HG03045 (cell line): ENCODE measurements around the gene TCF4.

Experiments
- ATAC-seq: cut with Tn5 transposase; IDR thresholded peaks from one replicate; pipeline ENCODE4 v1.9.1; 2021; ENCODE audit warnings: mild to moderate bottlenecking, moderate library complexity; ENCODE audit not compliant: unreplicated experiment

TCF4 gene

DNA sequence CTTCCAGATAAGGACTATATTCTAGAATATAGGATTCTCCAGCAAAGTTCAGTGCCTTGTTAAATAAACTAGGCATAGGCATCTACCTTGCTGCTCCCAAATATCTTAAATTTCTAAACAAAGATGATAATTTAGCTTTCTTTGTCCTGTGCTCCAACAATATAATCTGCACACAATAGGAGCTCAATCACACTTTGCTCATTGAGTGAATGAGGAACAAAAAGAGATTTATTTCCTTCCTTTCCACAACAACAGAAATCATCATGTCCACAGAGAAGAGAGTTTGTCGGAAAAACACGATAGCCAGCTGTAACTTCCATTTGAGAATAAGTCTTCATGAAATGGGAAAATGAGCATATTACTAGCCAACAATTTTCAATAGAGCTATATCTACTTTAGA lies 256.7 kb downstream of the TCF4 start:
- no peak for ATAC-seq

DNA sequence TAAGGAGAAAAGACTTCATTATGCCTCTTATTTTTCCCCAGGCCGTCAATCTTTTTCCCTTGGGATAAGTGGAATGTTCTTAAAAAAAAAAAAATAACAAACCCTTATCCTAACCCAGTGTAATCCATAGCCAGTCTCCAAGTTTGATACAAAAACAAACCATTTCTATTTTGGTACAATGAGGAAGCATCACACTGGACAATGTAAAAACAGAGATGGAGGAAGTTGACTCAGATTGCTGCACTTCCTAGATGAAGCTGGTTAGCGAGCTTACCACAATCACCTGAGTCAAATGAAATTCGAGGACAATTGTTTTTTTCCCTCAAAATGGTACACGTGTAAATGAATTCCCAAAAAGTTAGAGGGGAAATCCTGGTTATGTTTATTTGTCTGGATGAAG lies 259.7 kb downstream of the TCF4 start:
- ATAC-seq, result no peak

DNA sequence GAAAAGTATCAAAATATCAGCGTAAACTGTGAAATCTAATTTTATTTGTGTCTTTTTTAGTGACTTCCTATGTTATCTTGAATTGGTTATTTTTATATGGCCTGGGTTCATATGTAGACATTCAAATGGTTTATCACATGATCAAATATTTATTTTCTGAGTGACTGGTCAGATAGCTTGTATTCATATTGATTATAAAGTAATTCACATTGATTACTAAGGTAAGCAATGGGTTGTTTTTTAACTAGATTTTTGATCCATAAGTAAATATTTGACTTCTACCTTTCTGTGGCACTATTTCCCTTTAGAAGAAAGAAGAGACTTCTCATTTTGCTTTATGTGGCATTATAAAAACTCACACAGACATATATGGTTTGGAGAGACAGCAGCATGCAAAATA lies 260.5 kb downstream of the TCF4 start:
- no peak for ATAC-seq

DNA sequence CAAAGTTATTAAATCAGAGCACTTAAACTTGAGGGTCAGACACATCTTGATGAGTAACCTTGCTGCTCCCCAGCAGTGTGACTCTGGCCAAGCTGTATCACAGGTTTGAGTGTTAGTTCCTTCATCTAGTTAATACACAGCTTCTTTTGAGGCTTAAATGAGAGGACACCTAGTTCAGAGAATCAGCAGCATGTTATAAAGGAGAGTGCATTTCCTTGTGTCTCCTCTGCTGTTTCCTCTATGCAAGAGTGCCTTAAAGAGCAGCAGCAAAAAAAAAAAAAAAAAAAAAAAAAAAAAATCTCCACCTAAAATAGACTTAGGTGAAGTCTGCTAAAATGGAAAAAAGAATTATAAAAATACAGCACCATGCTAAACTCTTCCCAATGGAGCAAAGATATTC lies 261.9 kb downstream of the TCF4 start:
- no peak for ATAC-seq

DNA sequence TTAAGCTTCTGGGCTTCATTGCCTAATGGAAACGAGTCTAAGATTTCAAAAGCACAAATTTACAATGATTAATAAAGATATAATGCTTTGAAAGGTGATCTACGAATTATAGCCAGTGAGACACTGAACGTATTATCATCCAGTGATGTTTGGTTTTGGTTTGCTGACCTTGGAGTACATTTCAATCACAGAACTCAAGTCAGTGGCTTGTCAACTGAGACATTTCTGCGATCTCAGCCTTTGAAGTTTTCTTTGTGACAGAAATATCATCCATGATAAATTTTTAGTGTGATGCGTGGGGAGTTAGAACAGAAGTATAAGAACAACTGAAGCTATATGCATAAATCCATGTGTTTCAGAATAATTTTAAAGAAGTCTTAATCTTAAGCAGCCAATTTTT lies 263.8 kb downstream of the TCF4 start:
- no peak for ATAC-seq

DNA sequence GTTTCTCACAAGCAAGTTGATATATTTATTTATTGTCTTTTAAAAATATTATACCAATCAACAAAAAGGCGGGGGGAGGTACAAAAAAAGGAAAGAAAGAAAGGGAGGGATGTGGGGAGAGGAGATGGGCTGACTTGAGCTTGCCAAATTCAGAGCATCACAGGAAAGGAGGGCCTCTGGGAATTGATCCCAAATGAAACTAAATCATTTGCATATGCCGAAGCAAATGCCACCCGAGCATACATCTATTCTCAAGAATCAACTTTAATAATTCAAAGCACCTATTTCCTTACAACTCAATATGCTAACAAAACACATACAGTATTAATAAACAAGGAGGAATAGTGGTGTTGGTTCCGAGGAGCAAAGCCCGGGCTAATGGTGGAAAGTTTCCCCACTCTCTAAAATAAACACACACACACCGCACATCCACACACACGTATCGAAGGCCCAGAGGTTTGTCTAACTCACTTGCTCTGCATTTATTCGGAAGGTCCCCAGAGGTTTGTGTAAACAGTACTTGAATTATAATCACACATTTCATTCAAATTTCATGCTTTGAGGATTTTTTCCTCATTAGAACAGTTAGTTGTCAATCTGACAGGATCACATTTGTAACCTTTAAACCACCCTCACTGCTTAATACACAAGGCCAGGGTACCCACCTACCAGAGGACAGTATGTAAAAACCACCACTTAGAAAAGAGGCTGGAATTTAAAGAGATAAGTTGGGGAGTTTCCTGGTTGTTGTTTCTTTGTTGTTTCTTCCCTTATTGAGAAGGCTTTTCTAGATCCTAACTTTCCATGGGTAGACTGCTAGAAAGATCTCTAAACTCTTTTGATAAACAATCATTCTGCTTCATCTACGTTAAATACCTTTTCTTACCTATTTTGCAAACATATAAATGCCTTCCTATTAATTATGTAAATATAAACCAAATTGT lies 264.7 kb downstream of the TCF4 start:
- no peak for ATAC-seq

DNA sequence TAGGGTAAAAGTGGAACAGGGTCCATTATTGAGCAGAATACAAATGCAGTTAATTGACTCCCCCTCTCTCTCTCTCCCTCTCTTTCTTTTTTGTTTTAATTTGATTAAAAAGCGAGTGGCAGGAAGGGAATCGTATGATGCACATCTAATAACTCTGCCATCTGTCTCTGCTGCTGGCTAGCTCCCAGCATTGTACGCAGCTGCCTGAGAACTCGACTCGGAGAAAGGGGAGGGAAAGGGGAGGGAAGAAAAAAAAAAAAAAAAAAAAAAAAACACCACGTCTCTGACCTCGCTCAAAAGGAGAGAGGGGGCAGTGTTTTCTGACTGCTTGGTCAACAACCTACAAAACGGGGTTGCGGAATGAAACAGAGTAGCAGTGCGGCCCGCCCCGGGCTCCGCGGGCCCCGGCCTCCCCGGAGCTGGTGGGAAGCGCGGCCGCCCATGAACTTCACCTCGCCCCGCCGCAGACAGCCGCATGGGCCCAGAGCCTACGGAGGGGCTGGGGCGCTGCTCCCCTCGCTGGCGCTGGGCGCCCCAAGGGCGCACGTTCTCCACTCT lies 265.7 kb downstream of the TCF4 start:
- ATAC-seq, result peak; percentile 73

DNA sequence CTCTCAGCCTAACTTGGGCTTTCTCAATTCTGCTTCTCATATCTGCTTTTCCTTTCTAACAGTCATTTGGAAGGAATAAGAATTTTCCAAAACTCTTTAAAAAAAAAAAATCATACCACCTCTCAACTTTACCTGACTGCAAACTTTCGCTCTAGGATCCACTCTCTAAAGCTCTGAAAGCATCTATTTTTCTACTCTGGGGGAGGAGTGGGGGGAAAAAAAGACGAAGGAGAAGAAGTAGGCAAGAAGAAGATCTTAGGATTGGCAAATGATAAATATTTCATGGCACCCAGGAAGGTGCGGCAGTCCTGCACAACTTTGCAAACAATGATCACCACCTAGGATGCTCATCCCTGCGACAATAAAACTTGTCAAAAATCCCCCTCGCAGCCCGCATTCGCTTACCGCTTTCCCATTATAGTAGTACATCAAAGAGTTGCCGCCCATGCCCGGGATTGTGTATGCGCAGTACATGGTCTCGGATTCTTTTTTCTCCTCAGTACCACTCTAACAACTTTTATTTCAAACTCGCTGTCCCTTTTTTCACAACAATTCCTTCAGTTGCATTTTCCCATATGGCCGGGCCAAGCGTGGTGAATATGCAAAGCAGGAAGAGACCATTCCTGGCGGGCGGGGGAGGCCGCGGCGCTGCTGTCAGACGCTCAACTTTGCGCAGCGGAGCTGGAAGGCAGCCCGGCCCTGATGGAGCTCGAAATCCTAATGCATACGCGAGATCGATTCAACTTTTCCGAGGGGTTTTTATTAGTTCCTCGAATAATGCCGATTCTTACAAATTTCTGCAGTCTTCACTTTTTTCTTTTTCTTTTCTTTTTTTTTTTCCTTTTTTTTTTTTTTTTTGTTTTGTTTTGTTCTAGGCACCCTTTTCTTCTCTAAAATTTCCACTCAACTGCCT lies 266.5 kb downstream of the TCF4 start:
- ATAC-seq, result peak; percentile 61

DNA sequence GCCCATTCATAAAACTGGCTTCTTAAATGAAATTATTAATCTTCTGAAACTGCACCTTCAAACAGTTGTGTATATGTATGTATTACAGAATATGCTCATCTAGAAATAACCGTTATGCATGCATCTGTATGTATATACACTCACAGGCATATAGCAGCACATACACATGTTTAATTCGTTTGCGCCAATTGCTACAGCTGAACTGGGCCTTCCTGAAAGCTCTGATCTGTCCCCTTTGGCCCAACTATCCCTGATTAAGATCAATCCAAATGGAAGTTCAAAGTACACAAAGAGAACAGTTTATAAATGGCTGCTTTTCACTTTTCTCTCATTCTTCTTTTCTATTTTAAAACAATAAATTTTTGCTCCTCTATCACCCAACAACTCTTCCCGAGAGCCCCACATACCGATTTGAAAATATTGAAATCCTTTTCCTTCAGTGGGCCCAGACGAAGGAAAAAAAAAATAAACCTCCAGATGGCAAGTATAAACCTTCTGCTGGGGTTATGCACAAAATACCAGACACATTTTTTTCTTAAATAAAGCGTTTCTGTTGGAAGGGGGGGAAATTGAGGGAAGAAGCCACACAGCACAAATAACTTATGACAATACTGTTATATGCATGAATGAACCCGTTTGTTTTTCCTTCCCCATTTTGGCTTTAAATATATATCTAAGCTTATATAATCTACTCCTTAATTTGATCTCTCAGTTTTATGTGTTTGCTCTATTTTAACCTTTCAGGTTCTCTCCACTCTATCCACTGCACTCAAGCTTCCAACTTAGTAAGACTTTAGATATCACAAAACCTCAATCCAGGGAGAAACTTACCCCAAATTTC lies 267.3 kb downstream of the TCF4 start:
- ATAC-seq, result no peak

DNA sequence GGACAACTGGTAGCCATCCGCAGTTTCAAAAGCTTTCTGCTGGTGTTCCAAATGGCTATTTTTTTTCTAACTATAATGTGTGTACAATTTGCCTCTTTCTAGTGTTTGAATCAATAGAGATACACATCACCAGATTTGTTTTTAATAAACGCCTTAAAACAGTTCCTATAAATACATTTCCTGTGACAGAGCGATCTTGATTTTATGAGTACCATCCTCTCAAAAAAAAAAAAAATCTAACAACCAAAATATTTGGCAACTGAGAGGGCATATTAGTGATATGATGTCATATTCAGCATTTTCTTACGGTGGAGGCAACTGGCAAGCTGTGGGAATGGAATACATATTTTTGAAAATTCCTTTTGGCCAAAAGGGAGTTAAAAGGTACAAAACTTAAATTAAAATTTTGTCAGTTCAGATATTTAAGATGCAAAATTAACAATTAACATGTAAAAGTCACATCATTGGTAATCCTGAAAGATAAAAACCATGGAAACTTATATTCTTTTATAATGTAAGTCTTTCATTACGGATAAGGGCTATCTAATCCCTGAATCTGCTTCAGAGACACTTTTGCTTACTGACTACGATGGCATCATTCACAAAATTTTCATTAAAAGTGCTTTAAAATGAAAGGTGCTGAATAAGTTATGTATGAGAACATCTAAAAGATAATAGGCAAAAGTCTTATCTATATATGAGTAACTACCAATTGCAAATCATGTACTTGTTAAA lies 268.4 kb downstream of the TCF4 start:
- no peak for ATAC-seq

DNA sequence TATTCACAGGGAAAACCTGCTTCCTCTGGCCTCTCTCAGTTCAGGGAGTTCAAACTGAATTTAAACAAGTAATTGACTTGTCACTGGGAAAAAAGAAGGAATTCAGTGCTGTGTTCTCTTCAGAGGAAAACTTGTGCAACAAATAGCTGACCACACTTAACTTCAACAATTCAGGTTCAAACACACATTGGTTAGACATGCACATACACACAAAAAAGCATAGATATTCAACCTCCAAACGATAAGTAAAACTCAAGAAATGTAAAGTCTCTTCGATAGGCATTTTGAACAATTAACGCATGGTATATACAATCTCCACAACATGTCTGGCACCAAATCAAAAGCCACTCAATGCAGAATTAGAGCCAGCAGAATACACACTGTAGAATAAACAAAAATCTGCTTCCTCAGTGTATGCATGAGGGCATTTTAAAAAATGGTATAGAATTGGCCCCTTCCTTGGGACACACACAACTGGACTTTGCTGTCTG lies 269.0 kb downstream of the TCF4 start:
- no peak for ATAC-seq

DNA sequence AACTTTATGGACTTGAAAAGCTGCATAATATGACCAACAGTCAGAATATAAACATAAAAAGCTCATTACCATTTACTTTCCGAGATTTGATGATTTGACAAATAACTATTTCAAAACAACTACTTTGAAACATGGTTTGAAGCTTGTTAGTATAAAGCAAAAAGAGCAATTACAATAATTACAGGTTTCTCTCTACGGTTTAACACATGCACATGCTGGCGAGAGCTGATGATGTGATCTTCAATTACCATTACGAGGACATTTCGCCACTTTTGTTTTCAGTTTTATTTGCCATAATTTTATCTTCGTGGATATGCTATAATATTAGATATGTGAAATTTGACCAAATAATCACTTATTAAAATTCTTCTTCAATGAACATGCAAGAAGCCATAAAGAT lies 270.1 kb downstream of the TCF4 start:
- ATAC-seq, result no peak

DNA sequence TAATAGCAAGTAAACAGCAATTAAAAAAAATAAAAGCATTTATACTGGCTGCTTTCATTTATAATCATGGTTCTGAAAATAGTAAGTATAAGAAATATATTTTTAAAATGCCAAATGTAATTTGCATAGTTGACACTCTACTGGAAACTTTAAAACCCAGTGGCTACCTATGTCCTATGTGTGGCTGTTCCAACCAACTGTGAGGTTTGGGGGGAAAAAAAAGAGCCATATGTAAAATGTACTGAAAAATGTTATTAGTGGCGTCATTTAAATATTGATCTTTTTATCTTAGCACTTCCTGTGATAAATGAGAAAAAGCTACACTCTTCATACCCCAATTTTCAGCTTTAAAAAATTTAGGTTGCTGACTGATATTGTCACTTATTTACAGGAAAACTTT lies 270.7 kb downstream of the TCF4 start:
- no peak for ATAC-seq

DNA sequence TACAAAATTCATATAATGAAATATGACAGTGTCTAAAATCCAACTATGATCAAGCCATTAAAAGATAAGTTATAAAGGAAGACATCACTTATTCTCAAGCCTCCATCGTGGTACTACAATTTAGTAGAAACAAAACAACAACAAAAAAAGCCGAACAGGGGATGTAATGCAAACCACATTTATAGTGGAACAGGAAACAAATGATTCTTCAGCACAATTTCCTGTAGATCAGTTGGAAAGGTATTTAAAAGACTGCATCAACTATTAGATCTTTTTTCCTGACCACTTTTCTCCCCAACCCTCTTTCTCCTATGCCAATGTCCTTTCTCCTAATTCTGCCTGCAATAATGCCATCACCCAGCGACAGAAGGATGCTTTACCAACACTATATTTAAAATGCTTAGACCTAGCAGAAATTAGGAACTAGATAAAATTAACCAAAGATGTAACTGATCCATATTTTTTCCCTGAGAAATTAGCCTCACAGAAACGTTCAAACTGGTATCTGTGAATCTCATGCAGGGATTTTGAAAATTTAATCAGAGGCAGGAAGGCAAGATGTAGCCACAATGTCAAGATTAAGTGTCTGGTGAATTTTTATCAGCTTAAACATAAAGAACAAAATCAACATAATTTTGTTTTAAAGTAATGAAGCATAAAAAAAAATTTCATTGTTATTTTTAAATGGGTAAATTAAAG lies 271.4 kb downstream of the TCF4 start:
- no peak for ATAC-seq

DNA sequence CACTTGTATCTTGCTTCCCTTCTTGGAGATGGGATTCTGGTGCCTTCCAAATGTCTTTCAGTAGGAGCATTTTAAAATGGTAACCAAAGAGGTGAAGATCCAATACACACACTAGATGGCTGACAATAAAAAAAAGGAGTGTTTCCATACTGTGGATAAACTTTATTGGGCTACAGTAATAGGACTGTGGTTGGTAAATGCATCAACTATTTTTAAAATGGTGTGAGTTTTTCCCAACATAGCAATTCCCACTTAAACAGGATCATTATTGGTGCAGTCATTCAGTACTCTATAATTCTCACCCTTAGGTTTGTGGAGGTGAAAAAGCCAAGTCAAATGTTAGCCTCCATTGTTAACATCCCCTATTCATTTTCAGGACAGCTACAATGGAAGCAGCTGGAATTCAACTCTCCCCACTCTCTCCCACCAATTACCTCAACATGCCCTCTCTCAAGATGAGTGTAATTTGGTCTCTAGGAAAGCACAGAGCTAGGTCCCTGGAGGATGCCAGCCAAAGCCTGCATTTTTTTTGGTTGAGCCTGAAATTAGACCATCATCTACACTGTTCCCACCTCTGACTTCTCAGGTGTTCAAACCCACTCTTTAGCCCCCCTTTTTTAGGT lies 273.3 kb downstream of the TCF4 start:
- no peak for ATAC-seq

DNA sequence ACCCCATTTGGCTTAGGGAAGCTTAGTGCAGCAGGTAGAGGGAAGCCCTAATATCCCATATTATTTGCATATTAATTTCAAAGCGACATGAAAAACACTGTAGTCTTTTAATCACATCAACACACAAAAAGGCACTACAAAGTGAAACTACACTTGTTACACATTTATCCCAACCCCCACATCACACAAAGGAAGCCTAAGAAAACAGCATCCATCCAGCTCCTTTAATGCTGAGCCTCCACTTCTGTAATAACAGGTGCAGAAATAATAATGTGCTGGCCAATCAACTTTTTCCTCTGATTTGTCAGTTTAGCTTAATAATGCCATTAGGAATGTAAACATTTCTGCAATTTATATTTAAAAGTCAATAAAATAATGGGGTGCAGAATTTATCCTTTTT lies 274.0 kb downstream of the TCF4 start:
- no peak for ATAC-seq

DNA sequence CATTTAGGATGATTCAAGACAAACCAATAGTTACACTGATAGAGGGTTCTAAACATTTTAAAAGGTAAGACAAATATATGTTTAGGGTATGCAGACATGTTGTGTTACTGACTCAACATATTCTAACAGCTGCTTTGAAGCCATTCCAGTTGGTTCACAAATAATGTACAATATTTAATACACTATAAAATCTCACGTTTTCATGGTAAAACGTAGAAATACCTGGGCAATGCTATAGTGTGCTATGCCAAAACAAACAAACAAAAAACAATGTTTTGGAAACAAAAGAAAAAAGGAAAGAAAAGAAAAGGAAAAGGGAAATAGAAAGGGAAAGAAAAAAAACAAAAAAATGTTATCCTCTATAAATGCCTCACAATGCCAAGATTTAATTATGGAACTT lies 277.1 kb downstream of the TCF4 start:
- no peak for ATAC-seq

DNA sequence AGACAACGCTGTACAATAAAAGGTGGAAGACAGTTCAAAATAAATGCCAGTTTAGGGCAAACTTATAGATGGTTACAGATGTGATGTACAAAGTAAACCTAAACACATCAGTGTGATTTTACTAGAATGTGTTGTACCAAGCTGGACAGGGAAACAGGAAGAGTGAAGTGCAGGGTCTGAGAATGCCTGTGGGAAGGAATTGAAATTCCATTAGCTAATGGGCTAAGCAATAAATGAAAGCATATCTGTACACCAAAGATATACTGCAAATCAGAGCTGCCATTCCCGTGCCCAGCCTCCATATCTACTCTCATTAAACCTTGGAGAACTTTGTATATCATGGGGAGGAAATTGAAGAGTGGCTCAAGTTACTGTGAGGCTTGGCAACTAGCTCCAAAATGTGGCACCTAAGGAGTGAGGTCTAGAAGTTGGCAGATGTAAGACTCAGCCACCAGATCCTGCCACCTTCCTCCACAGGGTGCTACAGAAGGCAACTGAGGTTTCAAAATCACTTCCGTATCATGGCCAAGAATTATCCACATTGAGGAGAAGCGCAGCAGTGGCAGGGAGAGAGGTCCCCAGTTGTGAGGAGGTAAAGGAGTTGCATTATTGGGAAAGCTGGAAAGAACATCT lies 277.8 kb downstream of the TCF4 start:
- ATAC-seq, result no peak
